ENCODE data around the gene HMGA1. TPM values are rescaled to one million over a fixed set of nuclear protein-coding genes. Genes with fewer than 3 reads are reported as not detected.

The HMGA1 gene
- total RNA-seq, 1 experiment from 2014 or later, result 74.6 TPM

GRCh38 chr6:34234667-34235306 is 1.9 kb upstream of the HMGA1 start:
- H3K9me3 ChIP-seq, result no peaks in the 10 kb centered on the region
- H3K36me3 ChIP-seq, result no peaks in the 10 kb centered on the region
- DNase-seq, result no peak
- no peaks in the 10 kb centered on the region for H3K27me3 ChIP-seq
- H3K4me3 ChIP-seq, result no peak overlapping the region

- no peaks in the 10 kb centered on the region for H3K9me3 ChIP-seq
- no peaks in the 10 kb centered on the region; the same call in 1 of the 2 replicates for H3K36me3 ChIP-seq
- H3K27me3 ChIP-seq, result no peaks in the 10 kb centered on the region
- DNase-seq, result no peak
- no peak overlapping the region for H3K4me3 ChIP-seq
Measured at GRCh38 chr6:34235307-34236130, 1.2 kb upstream of the HMGA1 start.

GRCh38 chr6:34236131-34236442 is 586 bp upstream of the HMGA1 start:
- Histone ChIP-seq H3K36me3 (peaks cover under 1% of the 10 kb centered on the region; the same call in 1 of the 2 replicates), H3K9me3 (no peaks in the 10 kb centered on the region), H3K27me3 (no peaks in the 10 kb centered on the region), H3K4me3 (no peak overlapping the region)
- DNase-seq, result no peak

GRCh38 chr6:34237316-34237721 is 646 bp downstream of the HMGA1 start:
- H3K36me3 ChIP-seq, result peaks cover 9% of the 10 kb centered on the region
- peak; percentile 13 for DNase-seq
- no peaks in the 10 kb centered on the region for H3K27me3 ChIP-seq
- no peaks in the 10 kb centered on the region for H3K9me3 ChIP-seq
- H3K4me3 ChIP-seq, result peak overlapping the region; percentile 69

- H3K4me3 ChIP-seq, result peak overlapping the region; percentile 69
- peaks cover 13% of the 10 kb centered on the region for H3K36me3 ChIP-seq
- DNase-seq, result peak; percentile 74
- H3K27me3 ChIP-seq, result no peaks in the 10 kb centered on the region
- H3K9me3 ChIP-seq, result no peaks in the 10 kb centered on the region
Measured at GRCh38 chr6:34237722-34238584, 1.3 kb downstream of the HMGA1 start.

- Histone ChIP-seq H3K9me3 (no peaks in the 10 kb centered on the region), H3K27me3 (no peaks in the 10 kb centered on the region), H3K4me3 (peak overlapping the region; percentile 69), H3K36me3 (peaks cover 20% of the 10 kb centered on the region)
- DNase-seq, result no peak
Measured at GRCh38 chr6:34238585-34239499, 2.2 kb downstream of the HMGA1 start.

- Histone ChIP-seq H3K36me3 (peaks cover 20% of the 10 kb centered on the region), H3K4me3 (no peak overlapping the region), H3K27me3 (no peaks in the 10 kb centered on the region), H3K9me3 (no peaks in the 10 kb centered on the region)
- no peak for DNase-seq
Measured at GRCh38 chr6:34239500-34239825, 2.8 kb downstream of the HMGA1 start.

GRCh38 chr6:34239893-34240292 is 3.2 kb downstream of the HMGA1 start:
- H3K4me3 ChIP-seq, result no peak overlapping the region
- DNase-seq, result no peak
- no peaks in the 10 kb centered on the region for H3K9me3 ChIP-seq
- H3K27me3 ChIP-seq, result no peaks in the 10 kb centered on the region
- H3K36me3 ChIP-seq, result peaks cover 20% of the 10 kb centered on the region

- DNase-seq, result no peak
- peaks cover 20% of the 10 kb centered on the region for H3K36me3 ChIP-seq
- no peaks in the 10 kb centered on the region for H3K27me3 ChIP-seq
- no peaks in the 10 kb centered on the region for H3K9me3 ChIP-seq
- no peak overlapping the region for H3K4me3 ChIP-seq
Measured at GRCh38 chr6:34240329-34241248, 3.9 kb downstream of the HMGA1 start.

GRCh38 chr6:34241351-34242215 is 4.9 kb downstream of the HMGA1 start:
- peaks cover 20% of the 10 kb centered on the region for H3K36me3 ChIP-seq
- no peak for DNase-seq
- H3K4me3 ChIP-seq, result no peak overlapping the region
- H3K27me3 ChIP-seq, result no peaks in the 10 kb centered on the region
- H3K9me3 ChIP-seq, result no peaks in the 10 kb centered on the region

GRCh38 chr6:34242252-34243130 is 5.8 kb downstream of the HMGA1 start:
- Histone ChIP-seq H3K27me3 (no peaks in the 10 kb centered on the region), H3K9me3 (no peaks in the 10 kb centered on the region), H3K36me3 (peaks cover 20% of the 10 kb centered on the region), H3K4me3 (no peak overlapping the region)
- no peak for DNase-seq

GRCh38 chr6:34243131-34243771 is 6.6 kb downstream of the HMGA1 start:
- H3K27me3 ChIP-seq, result no peaks in the 10 kb centered on the region
- H3K4me3 ChIP-seq, result no peak overlapping the region
- DNase-seq, result peak; percentile 22
- H3K9me3 ChIP-seq, result no peaks in the 10 kb centered on the region
- peaks cover 20% of the 10 kb centered on the region for H3K36me3 ChIP-seq
